WTC11 (cell line): ENCODE results near the gene TRIM46. TPM values are rescaled to one million over a fixed set of nuclear protein-coding genes. Genes with fewer than 3 reads are reported as not detected.

ENCODE experiments used
- ATAC-seq: fragments of 200-7000 bp; cut with Tn5 transposase; 2 replicates; pipeline ENCODE4 v1.10.0; 2021; ENCODE audit warnings: mild to moderate bottlenecking, moderate library complexity
- CTCF ChIA-PET: fragments of 300-600 bp; sonication (Branson Sonifier 250); formaldehyde crosslinking; loops from one replicate; lab custom pipeline; 2021; ENCODE audit warnings: antibody characterized with exemption; lab: Charles Lee
- POLR2A ChIA-PET: fragments of 350-600 bp; sonication (Branson Sonifier 250); formaldehyde crosslinking; loops from one replicate; lab custom pipeline; 2021; ENCODE audit warnings: antibody characterized with exemption; lab: Charles Lee
- DNase-seq: peaks from one replicate; pipeline ENCODE4 v3.0.0; 2021; ENCODE audit warnings: low spot score
- H3K27ac Mint-ChIP-seq: 2 replicates; pipeline ENCODE4 v1.8.0; 2021; ENCODE audit warnings: mixed read lengths
- H3K27me3 Mint-ChIP-seq: 2 replicates; pipeline ENCODE4 v1.8.0; 2021; ENCODE audit warnings: low read depth, mild to moderate bottlenecking, moderate library complexity, mixed read lengths
- H3K36me3 Mint-ChIP-seq: 2 replicates; pipeline ENCODE4 v1.8.0; 2021; ENCODE audit warnings: mixed read lengths
- H3K4me1 Mint-ChIP-seq: 2 replicates; pipeline ENCODE4 v1.8.0; 2022; ENCODE audit warnings: mixed read lengths
- H3K4me3 Mint-ChIP-seq: 2 replicates; pipeline ENCODE4 v1.8.0; 2021; ENCODE audit warnings: mild to moderate bottlenecking, moderate library complexity, mixed read lengths
- H3K9me3 Mint-ChIP-seq: 2 replicates; pipeline ENCODE4 v1.8.0; 2021; ENCODE audit warnings: mixed read lengths
- ESRRA ChIP-seq: sonication (generic); formaldehyde crosslinking; IDR thresholded peaks from 2 replicates; pipeline ENCODE4 v1.8.1; 2022; ENCODE audit warnings: mild to moderate bottlenecking, missing genetic modification reagents, borderline replicate concordance
- GTF2I ChIP-seq: fragments of 250-450 bp; sonication (Bioruptor Pico); conservative IDR thresholded peaks from 2 replicates; pipeline ENCODE4 v1.4.0; 2021; ENCODE audit warnings: mild to moderate bottlenecking
- JAZF1 ChIP-seq: fragments of 250-450 bp; sonication (Bioruptor Pico); IDR thresholded peaks from 2 replicates; pipeline ENCODE4 v1.9.0; 2021; ENCODE audit warnings: moderate library complexity, mild to moderate bottlenecking, inconsistent platforms
- MXD4 ChIP-seq: fragments of 250-450 bp; sonication (Bioruptor Pico); IDR thresholded peaks from 2 replicates; pipeline ENCODE4 v1.8.0; 2021; ENCODE audit warnings: mild to moderate bottlenecking, moderate library complexity, borderline replicate concordance
- MYBL2 ChIP-seq: sonication (generic); formaldehyde crosslinking; IDR thresholded peaks from 2 replicates; pipeline ENCODE4 v1.8.1; 2023; ENCODE audit warnings: mild to moderate bottlenecking, moderate library complexity, missing genetic modification reagents
- NFE2L1 ChIP-seq: sonication (generic); formaldehyde crosslinking; IDR thresholded peaks from 2 replicates; pipeline ENCODE4 v1.8.1; 2023; ENCODE audit warnings: missing genetic modification reagents
- PRRX2 ChIP-seq: fragments of 250-450 bp; sonication (Bioruptor Pico); IDR thresholded peaks from 2 replicates; pipeline ENCODE4 v1.8.0; 2021; ENCODE audit warnings: mild to moderate bottlenecking
- RORB ChIP-seq: fragments of 250-450 bp; sonication (Bioruptor Pico); IDR thresholded peaks from 2 replicates; pipeline ENCODE4 v1.9.0; 2021; ENCODE audit warnings: mild to moderate bottlenecking
- SMAD4 ChIP-seq: sonication (generic); formaldehyde crosslinking; IDR thresholded peaks from 2 replicates; pipeline ENCODE4 v1.8.0; 2022; ENCODE audit warnings: mild to moderate bottlenecking, missing genetic modification reagents
- TP53 ChIP-seq: sonication (generic); formaldehyde crosslinking; IDR thresholded peaks from 2 replicates; pipeline ENCODE4 v1.8.1; 2023; ENCODE audit warnings: mild to moderate bottlenecking, missing genetic modification reagents
- ZNF263 ChIP-seq: sonication (generic); formaldehyde crosslinking; IDR thresholded peaks from 2 replicates; pipeline ENCODE4 v1.8.1; 2022; ENCODE audit warnings: low read depth, mild to moderate bottlenecking, moderate library complexity, missing genetic modification reagents
- ZNF416 ChIP-seq: fragments of 250-450 bp; sonication (Bioruptor Pico); IDR thresholded peaks from 2 replicates; pipeline ENCODE4 v1.9.0; 2021; ENCODE audit warnings: mild to moderate bottlenecking, inconsistent platforms
- ZNF671 ChIP-seq: fragments of 250-450 bp; sonication (Bioruptor Pico); IDR thresholded peaks from 2 replicates; pipeline ENCODE4 v1.8.0; 2021; ENCODE audit warnings: mild to moderate bottlenecking
- total RNA-seq: library from RNA; stranded (reverse); gene quantifications from 3 replicates; pipeline ENCODE4 v1.2.3, GENCODE V29; 2021
- TF ChIP-seq, protein P1 (sequence below): sonication (generic); formaldehyde crosslinking; IDR thresholded peaks from 2 replicates; pipeline ENCODE4 v1.8.1; 2022; ENCODE audit warnings: mild to moderate bottlenecking, moderate library complexity, missing genetic modification reagents
- TF ChIP-seq, protein P2 (sequence below): fragments of 250-450 bp; sonication (Bioruptor Pico); IDR thresholded peaks from 2 replicates; pipeline ENCODE4 v1.9.0; 2021; ENCODE audit warnings: mild to moderate bottlenecking
- TF ChIP-seq, protein P3 (sequence below): fragments of 250-450 bp; sonication (Bioruptor Pico); IDR thresholded peaks from 2 replicates; pipeline ENCODE4 v1.9.0; 2021; ENCODE audit warnings: moderate library complexity, mild to moderate bottlenecking, inconsistent platforms, borderline replicate concordance
- TF ChIP-seq, protein P4 (sequence below): sonication (generic); formaldehyde crosslinking; IDR thresholded peaks from 2 replicates; pipeline ENCODE4 v1.8.0; 2022; ENCODE audit warnings: mild to moderate bottlenecking, missing genetic modification reagents
- TF ChIP-seq, protein P5 (sequence below): fragments of 250-450 bp; sonication (Bioruptor Pico); conservative IDR thresholded peaks from 2 replicates; pipeline ENCODE4 v1.9.0; 2021; ENCODE audit warnings: mild to moderate bottlenecking
- TF ChIP-seq, protein P6 (sequence below): sonication (generic); formaldehyde crosslinking; IDR thresholded peaks from 2 replicates; pipeline ENCODE4 v1.8.1; 2023; ENCODE audit warnings: mild to moderate bottlenecking, missing genetic modification reagents, borderline replicate concordance

Gene TRIM46
- total RNA-seq, 1 experiment from 2014 or later, result 22.1 TPM

DNA sequence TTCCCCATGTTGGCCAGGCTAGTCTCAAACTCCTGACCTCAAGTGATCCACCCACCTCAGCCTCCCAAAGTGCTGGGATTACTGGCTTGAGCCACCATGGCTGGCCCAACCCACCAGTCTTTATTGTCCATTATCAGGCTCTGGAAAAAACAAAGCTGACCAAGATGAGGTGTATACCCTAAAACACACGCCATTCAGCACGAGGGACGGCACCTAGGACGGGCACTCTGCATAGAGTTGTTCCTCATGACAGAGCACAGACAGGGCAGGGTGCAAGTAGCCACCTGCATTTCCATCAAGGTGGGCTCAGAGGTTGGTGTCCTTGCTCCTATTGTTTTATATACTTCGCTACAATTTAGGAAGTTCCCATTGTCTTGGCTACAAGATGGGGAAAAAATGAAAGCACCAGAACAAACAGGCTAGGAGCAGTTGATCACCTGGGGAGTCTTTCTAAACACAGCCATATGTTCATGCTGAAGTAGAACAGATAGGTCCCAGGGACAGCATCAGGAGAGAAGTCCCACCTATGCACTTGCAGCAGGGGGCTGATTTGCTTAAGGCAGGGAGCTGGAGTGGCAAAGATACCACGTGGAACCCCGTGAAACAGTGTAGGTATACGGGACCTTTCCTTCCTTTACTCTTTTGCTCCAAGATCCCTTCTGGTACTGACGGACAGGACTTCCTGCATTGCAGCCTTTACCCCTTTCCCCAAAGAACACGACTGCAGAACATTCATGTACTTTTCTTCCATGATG, 5.0 kb upstream of the TRIM46 start:
- CTCF ChIA-PET, result interaction anchor here (0.7 to 12.2 kb wide), 41 partner anchors 7 to 306 kb away, joined by 3 to 605 read pairs (median 14); partner anchors contain the start of genes ADAM15, DPM3, EFNA1 and EFNA3
- no peak for TF ChIP-seq GTF2I (CRISPR knock-in tag)
- POLR2A ChIA-PET, result interaction anchor here (0.5 to 1.3 kb wide), 4 partner anchors 17 to 77 kb away, joined by 3 to 4 read pairs (median 4); no protein-coding TSS in a partner anchor
- peaks cover 4% of the 10 kb centered on the region for H3K9me3 Mint-ChIP-seq
- H3K27me3 Mint-ChIP-seq, result no peaks in the 10 kb centered on the region; the same call in 1 of the 2 replicates
- ATAC-seq (no peak), DNase-seq (no peak)
- no peak overlapping the region for H3K27ac Mint-ChIP-seq
- H3K4me3 Mint-ChIP-seq, result no peak overlapping the region
- H3K36me3 Mint-ChIP-seq, result peaks cover 16% of the 10 kb centered on the region
- H3K4me1 Mint-ChIP-seq, result peaks cover 26% of the 10 kb centered on the region

DNA sequence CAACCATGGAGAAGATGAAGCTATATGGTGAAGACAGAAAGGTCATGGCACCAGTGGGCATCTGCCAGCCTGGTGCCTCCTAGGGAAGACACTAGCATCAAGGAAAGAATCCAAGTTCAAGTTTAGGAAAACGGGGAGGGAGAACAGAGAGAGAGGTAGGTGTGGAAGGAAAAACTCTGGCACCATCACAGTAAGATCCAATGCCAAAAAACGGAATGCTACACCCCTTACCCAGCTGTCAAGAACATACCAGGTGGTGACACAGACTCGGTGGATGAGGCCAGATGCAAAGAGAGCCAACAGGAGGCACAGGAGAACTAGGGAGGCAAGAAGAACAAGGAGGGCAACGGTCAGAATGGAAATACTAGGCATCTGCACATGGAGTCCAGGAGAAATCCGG, 4.1 kb upstream of the TRIM46 start:
- Mint-ChIP-seq H3K4me1 (peaks cover 26% of the 10 kb centered on the region), H3K27me3 (no peaks in the 10 kb centered on the region; the same call in 1 of the 2 replicates), H3K27ac (no peak overlapping the region), H3K4me3 (0 out of 2 replicates have a peak overlapping the region, but pooled peaks have one; percentile 11), H3K9me3 (no peaks in the 10 kb centered on the region), H3K36me3 (peaks cover 16% of the 10 kb centered on the region)
- DNase-seq (no peak), ATAC-seq (no peak)
- ChIA-PET POLR2A (no interaction called here), CTCF (interaction anchor here (0.7 to 12.2 kb wide), 7 partner anchors 41 to 157 kb away, joined by 3 to 605 read pairs (median 5); partner anchors contain the start of gene EFNA1)
- TF ChIP-seq, protein P1, sequence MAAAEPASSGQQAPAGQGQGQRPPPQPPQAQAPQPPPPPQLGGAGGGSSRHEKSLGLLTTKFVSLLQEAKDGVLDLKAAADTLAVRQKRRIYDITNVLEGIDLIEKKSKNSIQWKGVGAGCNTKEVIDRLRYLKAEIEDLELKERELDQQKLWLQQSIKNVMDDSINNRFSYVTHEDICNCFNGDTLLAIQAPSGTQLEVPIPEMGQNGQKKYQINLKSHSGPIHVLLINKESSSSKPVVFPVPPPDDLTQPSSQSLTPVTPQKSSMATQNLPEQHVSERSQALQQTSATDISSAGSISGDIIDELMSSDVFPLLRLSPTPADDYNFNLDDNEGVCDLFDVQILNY, result no peak
- TF ChIP-seq, protein P2, sequence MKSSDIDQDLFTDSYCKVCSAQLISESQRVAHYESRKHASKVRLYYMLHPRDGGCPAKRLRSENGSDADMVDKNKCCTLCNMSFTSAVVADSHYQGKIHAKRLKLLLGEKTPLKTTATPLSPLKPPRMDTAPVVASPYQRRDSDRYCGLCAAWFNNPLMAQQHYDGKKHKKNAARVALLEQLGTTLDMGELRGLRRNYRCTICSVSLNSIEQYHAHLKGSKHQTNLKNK (CRISPR knock-in tag), result no peak
- TF ChIP-seq, protein P3, sequence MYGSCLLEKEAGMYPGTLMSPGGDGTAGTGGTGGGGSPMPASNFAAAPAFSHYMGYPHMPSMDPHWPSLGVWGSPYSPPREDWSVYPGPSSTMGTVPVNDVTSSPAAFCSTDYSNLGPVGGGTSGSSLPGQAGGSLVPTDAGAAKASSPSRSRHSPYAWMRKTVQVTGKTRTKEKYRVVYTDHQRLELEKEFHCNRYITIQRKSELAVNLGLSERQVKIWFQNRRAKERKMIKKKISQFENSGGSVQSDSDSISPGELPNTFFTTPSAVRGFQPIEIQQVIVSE (CRISPR knock-in tag), result no peak

DNA sequence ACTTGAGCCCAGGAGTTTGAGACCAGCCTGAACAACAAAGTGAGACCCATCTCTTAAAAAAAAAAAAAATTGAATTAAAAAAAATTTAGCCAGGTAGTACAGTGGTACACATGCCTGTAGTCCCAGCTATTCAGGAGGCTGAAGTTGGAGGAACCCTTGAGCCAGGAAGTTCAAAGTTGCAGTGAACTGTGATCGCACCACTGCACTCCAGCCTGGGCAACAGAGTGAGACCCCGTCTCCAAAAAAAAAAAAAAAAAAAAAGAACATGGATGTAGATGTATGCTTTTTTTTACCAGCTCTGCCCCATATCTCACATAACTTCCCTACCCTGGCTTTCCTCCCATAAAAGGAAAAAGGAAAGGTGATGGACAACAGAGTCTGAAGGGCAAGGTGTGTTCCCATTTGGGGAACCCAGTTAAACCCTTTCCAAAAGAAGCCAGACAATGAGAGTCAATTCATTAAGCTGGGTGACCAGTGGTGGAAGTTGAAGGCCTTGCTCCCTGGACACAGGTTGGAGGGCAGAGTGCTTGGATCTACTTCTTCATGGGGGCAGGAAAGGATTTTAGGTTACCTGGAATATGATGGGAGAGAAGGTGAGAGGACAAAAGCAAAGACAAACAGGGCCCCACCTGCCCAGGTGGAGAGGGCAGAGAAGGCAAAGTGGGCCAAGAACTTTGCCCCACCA, 3.4 kb upstream of the TRIM46 start:
- H3K36me3 Mint-ChIP-seq, result peaks cover 16% of the 10 kb centered on the region
- no peaks in the 10 kb centered on the region for H3K9me3 Mint-ChIP-seq
- no peak overlapping the region for H3K4me3 Mint-ChIP-seq
- DNase-seq (no peak), ATAC-seq (no peak)
- CTCF ChIA-PET, result interaction anchor here (0.7 to 12.2 kb wide), 7 partner anchors 42 to 158 kb away, joined by 3 to 605 read pairs (median 6); partner anchors contain the start of gene EFNA1
- peaks cover 32% of the 10 kb centered on the region for H3K4me1 Mint-ChIP-seq
- no peak overlapping the region for H3K27ac Mint-ChIP-seq
- TF ChIP-seq, protein P4, sequence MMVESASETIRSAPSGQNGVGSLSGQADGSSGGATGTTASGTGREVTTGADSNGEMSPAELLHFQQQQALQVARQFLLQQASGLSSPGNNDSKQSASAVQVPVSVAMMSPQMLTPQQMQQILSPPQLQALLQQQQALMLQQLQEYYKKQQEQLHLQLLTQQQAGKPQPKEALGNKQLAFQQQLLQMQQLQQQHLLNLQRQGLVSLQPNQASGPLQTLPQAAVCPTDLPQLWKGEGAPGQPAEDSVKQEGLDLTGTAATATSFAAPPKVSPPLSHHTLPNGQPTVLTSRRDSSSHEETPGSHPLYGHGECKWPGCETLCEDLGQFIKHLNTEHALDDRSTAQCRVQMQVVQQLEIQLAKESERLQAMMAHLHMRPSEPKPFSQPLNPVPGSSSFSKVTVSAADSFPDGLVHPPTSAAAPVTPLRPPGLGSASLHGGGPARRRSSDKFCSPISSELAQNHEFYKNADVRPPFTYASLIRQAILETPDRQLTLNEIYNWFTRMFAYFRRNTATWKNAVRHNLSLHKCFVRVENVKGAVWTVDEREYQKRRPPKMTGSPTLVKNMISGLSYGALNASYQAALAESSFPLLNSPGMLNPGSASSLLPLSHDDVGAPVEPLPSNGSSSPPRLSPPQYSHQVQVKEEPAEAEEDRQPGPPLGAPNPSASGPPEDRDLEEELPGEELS (CRISPR knock-in tag), result no peak
- no peak for TF ChIP-seq NFE2L1 (CRISPR knock-in tag)
- TF ChIP-seq RORB (CRISPR knock-in tag), result no peak
- no peak for TF ChIP-seq ZNF263 (CRISPR knock-in tag)
- no peak for TF ChIP-seq ZNF671 (CRISPR knock-in tag)
- TF ChIP-seq TP53, result no peak
- no peak for TF ChIP-seq ESRRA
- TF ChIP-seq MXD4 (CRISPR knock-in tag), result no peak
- TF ChIP-seq SMAD4, result no peak
- TF ChIP-seq PRRX2 (CRISPR knock-in tag), result no peak
- TF ChIP-seq, protein P5, sequence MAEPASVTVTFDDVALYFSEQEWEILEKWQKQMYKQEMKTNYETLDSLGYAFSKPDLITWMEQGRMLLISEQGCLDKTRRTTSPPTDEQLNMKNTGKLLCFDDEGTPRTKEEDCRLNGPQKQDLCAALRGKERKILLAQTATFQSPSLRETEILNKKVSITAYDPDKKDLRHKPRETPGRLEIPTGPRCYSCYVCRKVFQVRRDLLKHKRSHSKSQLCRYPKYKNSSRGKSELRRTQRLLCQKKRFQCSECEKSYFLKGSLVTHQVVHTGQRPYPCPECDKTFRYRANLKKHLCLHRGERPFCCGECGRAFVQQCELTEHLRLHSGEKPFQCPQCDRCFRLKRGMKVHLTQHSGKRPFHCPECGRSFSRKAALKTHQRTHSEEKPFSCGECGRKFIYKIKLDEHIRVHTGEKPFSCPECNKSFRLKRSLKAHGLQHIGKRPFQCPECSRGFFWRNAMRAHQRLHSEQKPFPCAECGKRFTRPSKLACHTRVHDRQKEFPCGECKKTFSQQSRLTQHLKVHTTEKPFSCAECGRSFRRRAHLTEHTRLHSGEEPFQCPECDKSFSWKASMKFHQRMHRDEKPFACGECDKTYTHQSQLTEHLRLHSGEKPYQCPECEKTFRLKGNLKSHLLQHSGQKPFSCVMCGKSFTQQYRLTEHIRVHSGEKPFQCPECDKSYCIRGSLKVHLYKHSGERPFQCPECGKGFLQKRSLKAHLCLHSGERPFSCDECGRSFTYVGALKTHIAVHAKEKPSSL (CRISPR knock-in tag), result no peak
- TF ChIP-seq JAZF1, result no peak
- TF ChIP-seq, protein P6, sequence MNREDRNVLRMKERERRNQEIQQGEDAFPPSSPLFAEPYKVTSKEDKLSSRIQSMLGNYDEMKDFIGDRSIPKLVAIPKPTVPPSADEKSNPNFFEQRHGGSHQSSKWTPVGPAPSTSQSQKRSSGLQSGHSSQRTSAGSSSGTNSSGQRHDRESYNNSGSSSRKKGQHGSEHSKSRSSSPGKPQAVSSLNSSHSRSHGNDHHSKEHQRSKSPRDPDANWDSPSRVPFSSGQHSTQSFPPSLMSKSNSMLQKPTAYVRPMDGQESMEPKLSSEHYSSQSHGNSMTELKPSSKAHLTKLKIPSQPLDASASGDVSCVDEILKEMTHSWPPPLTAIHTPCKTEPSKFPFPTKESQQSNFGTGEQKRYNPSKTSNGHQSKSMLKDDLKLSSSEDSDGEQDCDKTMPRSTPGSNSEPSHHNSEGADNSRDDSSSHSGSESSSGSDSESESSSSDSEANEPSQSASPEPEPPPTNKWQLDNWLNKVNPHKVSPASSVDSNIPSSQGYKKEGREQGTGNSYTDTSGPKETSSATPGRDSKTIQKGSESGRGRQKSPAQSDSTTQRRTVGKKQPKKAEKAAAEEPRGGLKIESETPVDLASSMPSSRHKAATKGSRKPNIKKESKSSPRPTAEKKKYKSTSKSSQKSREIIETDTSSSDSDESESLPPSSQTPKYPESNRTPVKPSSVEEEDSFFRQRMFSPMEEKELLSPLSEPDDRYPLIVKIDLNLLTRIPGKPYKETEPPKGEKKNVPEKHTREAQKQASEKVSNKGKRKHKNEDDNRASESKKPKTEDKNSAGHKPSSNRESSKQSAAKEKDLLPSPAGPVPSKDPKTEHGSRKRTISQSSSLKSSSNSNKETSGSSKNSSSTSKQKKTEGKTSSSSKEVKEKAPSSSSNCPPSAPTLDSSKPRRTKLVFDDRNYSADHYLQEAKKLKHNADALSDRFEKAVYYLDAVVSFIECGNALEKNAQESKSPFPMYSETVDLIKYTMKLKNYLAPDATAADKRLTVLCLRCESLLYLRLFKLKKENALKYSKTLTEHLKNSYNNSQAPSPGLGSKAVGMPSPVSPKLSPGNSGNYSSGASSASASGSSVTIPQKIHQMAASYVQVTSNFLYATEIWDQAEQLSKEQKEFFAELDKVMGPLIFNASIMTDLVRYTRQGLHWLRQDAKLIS (CRISPR knock-in tag), result no peak
- TF ChIP-seq MYBL2, result no peak
- no peak for TF ChIP-seq ZNF416 (CRISPR knock-in tag)
- TF ChIP-seq, all 79 proteins: peak for 0
- POLR2A ChIA-PET, result no interaction called here
- no peaks in the 10 kb centered on the region; the same call in 1 of the 2 replicates for H3K27me3 Mint-ChIP-seq
